GM03348 (cell line): ENCODE measurements around the gene GSTCD.
"Not testable (repeated sequence)": the region's sequence is repeated elsewhere in the genome, so short reads cannot be mapped to it uniquely, and the experiment has no call there.

Source experiments
- DNase-seq: peaks from one replicate; pipeline ENCODE4 v3.0.0; 2012; ENCODE audit warnings: low spot score

GSTCD gene

GRCh38 chr4:105807496-105807895, 98.9 kb downstream of the GSTCD start:
- DNase-seq, result no peak

DNA sequence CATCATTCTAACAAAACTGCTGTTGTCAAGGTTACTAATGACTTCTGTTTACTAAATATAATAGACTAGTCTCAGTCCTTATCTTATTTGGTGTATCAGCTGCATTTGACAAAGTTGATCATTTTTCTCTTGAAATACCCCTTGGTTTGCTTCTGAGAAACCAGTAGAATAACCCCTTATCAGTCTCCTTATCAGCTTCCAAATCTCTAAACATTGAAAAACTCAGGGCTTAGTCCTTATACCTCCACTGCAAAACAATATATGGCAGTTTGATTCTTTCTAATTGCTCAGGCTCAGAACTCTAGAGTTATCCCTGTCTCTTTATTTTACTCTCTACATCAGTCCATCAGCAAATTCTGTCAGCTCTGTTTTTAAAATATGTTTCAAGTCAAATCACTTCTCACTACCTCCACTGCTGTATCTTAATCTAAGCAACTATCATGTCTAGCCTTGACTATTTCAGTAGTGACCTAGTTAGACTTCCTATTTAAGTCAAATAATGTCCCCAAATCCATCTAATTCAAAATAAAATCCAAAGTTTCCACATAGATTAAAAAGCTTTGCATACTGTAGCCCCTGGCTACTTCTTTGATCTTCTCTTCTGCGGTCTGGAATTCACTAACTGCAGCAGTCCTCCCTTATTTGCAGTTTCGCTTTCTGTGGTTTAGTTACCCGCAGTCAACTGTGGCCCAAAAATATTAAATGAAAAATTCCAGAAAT, 99.6 kb downstream of the GSTCD start:
- DNase-seq, result no peak

DNA sequence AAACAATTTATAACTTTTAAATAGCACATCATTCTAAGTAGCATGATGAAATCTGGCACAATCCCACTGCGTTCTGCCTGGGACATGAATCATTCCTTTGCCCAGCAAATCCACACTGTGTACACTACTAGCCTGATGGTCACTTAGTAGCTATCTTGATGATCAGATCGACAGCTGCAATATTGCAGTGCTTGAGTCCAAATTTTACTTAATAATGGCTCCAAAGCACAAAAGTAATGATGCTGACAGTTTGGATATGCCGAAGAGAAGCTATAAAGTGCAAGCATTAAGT, 100.1 kb downstream of the GSTCD start:
- DNase-seq, result no peak

DNA sequence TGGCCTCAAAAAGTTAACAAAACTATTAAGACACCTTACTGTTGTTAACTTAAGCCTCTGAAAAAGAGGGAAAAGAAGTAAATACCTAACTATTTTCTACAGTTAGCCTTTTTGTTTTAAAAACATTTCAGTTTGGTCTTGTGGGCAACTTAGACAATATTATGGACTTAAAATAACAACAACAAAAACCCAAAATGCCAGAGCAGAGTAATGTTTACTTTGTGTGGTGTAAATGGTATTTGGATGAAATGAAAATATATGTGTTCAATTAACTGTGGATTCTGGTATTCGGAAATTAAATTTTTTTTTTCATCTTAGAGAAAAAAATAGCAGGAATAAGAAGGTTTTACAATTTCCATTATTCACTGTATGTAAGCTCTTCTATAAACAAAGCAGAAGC, 107.1 kb downstream of the GSTCD start:
- DNase-seq, result no peak

DNA sequence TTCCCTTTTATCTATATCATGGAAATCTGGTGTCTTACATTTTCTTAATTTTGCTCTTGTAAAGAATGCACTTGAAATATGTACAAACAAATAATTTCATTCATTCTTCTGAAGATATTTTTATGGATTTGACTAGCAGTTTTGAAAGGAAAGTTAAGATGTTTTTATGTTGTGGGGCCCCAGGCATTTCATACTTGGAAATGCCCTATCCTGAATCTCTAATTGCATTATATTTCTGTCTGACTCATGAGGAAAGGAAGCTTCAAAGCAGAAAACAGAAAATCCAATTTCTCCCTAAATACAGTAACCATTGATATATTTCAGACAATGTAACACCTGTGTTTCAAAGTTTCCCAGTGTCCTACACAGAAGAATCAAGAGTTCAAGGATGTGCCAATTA, 113.5 kb downstream of the GSTCD start:
- DNase-seq, result no peak

DNA sequence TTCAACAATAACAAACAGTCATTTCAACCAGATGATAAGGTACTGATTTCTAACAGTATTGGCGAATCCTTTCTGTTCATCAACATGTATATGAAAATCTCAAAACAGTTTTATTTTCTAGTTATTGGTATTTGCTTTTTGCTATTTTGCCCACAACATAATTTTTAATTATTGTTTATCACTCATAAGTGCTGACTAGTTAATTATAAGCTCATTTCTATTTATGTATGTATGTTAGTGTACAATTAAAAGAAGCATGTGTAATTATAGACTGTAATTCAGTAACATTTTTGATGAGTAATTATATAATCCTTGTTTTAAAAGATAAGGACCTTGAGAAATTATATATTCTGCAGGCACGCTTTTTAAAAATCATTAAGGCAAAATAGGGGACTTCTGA, 119.5 kb downstream of the GSTCD start:
- no peak for DNase-seq

DNA sequence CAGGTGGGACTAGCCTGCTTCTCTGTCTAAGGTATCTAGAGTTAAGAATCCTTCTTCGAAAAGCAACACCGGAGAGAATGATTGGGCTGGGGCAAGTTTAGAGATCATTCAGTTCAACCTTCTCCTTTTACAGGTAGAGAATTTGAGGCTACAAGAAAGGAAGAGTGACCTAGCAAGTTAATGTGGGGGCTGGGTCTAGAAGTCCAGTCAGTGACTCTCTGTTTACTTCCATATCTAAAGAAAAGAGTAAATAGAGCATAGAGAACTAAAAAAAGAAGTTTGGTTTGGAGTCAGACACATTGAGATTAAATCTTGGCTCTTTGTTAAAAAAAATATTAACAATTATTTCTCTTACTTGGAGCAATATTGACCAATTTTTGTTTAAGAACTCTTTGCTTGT, 122.6 kb downstream of the GSTCD start:
- DNase-seq, result no peak

DNA sequence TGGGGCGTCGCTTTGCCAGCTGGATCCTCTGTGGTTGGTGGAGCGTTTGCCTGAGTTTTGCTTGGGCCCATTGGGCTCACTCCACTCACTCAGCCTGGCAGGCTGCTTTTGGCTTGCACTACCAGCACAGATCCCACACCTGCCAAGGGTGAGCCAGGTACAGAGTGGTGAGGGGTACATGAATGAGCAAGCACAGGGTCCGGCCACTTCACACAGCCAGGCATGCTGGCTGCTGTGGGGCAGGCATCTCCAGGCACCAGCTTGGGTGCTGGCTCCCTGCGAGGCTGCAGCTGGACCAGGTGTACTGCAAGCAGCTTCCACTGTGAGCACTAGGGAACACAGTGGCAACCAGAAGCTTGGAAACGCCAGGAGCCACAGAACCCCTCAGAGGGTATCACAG, 126.6 kb downstream of the GSTCD start:
- DNase-seq, result no peak

DNA sequence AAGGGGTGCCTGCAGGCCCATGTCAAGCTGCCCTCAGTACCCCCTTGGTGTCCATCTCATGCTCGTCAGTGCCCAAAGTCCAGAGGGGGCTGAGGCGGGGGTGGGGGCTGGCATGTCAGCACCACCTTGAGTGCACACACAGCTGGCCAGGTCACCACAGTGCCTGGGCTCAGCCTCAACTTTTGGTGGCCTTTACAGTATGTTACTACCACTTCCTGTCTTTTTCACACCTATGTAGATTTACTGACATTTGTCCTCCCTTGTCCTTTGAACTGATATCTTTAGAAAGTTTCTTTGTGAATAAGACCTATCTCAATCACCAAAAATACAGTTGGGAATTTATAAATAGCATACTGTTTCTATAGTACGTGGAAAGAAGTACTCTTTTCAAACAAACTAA, 128.0 kb downstream of the GSTCD start:
- DNase-seq, result no peak

GRCh38 chr4:105837037-105837436, 128.5 kb downstream of the GSTCD start:
- no peak for DNase-seq

DNA sequence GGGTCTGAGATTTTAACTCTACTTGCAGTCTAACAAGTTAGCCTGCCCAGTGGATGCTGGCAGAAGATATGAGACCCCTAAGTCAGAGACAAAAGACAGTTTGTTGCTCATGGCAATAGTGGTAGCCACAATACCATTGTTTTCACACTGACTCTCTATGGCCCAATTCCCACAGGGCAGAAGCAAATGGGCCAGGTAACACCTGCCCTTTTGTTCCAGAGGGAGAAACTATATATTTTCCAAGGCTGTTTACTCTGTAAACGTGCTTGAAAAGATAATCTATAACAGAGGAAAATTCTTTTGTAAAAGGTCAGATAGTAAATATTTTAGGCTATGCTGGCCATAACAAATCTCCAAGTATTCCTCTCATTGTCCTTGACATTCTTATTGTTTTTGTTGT, 129.5 kb downstream of the GSTCD start:
- no peak for DNase-seq

GRCh38 chr4:105840426-105841174, 132.0 kb downstream of the GSTCD start:
- no peak for DNase-seq

DNA sequence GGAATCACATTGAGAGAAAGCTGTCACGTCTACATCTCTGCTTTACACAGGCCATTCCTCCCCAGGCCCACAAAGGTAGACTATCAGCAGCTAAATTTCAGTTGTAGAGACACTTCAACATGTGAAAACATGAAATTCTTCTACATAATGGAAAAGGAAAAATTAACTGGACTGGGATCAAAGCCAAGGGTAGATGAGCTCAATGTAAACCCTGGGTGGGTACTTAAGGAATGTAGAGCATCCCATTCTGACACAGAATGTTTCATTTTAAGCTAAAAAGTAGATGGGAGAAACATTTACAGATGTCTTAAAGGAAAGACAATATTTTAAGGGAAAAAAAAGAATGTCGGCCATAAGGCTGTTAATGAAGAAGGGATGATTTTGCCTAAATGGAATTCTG, 135.4 kb downstream of the GSTCD start:
- no peak for DNase-seq

DNA sequence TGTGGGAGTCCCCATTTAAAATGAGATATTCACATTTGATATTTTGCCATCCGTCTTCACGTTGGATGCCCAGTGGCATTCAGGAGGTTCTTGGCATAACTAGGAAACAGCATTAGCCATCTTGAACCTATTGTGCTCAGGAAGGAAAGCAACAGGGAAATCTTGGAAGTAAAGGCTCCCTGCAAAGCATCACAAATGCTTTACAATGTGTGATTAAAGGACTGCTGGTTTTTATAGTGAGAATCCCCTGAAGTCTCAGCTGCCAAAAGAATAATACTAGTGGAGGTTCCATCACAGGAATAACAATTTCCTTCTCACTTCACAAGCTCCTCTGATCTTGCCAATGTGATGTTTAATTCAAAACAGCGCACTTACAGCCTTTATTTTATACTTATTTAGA, 137.0 kb downstream of the GSTCD start:
- DNase-seq, result no peak

GRCh38 chr4:105848359-105848758, 139.8 kb downstream of the GSTCD start:
- DNase-seq, result not testable (repeated sequence)

DNA sequence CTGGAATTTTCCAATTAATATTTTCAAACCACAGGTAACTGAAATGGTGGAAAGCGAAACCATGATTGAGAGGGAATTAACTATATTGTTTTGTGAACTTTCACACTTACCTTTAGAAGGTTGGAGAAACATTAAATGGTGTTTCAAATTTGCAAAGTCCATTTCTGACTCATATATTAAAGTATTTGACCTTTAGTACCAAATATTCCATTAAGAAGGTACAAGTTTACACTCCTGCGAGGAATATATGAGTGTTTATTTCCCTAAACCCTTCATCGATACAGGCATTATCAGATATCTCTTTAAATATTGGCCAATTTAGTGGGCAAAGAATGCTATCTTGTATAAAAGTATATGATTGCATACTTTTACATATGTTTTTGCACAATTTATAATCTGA, 142.6 kb downstream of the GSTCD start:
- DNase-seq, result no peak

DNA sequence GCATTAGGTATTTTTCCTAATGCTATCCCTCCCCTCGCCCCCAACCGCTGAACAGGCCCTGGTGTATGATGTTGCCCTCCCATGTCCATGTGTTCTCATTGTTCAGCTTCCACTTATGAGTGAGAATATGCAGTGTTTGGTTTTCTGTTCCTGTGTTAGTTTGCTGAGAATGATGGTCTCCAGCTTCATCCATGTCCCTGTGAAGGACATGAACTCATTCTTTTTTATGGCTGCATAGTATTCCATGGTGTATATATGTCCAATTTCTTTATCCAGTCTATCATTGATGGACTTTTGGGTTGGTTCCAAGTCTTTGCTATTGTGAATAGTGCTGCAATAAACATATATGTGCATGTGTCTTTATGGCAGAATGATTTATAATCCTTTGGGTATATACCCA, 143.6 kb downstream of the GSTCD start:
- not testable (repeated sequence) for DNase-seq

GRCh38 chr4:105858466-105859040, 150.0 kb downstream of the GSTCD start:
- no peak for DNase-seq

GRCh38 chr4:105859233-105859632, 150.6 kb downstream of the GSTCD start:
- peak; percentile 83 for DNase-seq

- DNase-seq, result no peak
Measured at GRCh38 chr4:105870963-105871362, 162.4 kb downstream of the GSTCD start.

DNA sequence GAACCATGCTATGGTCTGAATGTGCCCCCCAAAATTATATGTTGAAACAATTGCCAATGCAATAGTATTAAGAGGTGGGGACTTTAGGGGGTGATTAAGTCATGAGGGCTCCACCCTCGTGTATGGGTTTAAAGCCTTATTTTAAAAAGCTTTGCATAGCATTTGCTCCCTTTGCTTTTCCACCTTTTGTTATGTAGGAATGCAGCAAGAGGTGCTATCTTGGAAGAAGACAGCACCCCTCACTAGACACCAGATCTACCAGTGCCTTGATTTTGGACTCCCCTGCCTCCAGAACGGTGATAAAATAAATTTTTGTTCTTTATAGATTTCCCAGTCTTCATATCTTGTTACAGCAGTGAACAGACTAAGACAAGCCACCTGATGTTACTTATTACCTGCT, 163.4 kb downstream of the GSTCD start:
- no peak for DNase-seq

DNA sequence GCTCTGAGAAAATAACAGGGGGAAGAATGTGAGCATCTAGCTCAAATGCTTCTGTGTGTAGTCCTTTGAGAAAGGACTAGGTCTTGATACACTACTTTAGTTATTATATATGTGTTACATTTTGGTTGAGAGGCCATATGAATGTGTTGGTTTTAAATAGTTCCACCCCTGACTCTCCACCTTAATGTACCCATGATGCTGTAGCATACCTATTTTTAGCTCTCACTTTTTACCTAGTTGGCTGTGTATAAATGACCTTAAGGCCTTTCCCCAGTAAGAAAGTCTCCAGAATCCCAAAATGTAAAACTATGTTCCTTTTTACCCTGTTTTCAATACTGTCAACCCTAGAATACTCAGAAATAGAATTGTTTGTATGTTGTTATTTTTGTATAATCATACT, 166.6 kb downstream of the GSTCD start:
- no peak for DNase-seq

DNA sequence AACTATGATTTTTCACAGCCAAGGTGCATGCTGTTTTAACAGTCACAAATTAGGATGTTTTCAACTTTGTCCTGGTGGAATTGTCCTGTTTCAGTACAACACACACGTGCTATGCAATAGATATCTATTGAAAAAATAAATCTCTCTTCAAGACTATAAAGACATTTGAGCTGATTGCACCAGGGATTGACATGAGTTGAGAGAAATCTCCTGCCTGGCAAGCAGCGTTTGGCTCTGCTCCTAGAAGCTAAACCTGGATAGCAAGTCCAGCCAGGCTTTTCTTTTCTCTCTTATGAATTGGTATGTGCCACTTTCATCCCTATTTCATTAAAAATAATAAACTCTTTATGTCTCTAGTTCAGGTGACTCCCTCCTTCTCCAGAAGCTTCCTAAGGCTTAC, 170.1 kb downstream of the GSTCD start:
- no peak for DNase-seq

GRCh38 chr4:105887508-105887907, 178.9 kb downstream of the GSTCD start:
- no peak for DNase-seq
